Measurements from ENCODE around the gene SND1. TPM values are rescaled to one million over a fixed set of nuclear protein-coding genes. Genes with fewer than 3 reads are reported as not detected.

The SND1 gene
- total RNA-seq, 3 donors from 2014 or later, result 83.5 to 131 (median 120) TPM

DNA sequence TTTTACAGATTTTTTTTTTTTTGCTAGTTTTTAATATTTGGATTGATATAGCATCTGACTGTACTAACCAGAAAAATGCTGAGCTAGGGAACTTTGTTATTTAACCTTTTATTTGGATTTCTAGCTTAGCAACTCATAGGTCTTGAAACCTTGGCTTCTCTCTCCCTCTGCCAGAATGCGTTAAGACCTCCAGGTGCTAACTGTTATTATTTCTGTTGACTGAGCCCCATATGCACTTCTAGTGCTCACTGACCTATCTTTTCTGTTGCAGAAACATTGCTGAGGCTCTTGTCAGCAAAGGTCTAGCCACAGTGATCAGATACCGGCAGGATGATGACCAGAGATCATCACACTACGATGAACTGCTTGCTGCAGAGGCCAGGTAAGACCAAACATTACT is 235.6 kb downstream of the SND1 start:
- Histone ChIP-seq H3K9me3 (no peaks in the 10 kb centered on the region), H3K4me3 (no peak overlapping the region), H3K36me3 (no peaks in the 10 kb centered on the region), H3K27ac (no peak overlapping the region), H3K27me3 (no peaks in the 10 kb centered on the region), H3K4me1 (no peaks in the 10 kb centered on the region)
- no peak for DNase-seq (ENCODE audit: low spot score in 2 of 2)
- TF ChIP-seq, protein P1, sequence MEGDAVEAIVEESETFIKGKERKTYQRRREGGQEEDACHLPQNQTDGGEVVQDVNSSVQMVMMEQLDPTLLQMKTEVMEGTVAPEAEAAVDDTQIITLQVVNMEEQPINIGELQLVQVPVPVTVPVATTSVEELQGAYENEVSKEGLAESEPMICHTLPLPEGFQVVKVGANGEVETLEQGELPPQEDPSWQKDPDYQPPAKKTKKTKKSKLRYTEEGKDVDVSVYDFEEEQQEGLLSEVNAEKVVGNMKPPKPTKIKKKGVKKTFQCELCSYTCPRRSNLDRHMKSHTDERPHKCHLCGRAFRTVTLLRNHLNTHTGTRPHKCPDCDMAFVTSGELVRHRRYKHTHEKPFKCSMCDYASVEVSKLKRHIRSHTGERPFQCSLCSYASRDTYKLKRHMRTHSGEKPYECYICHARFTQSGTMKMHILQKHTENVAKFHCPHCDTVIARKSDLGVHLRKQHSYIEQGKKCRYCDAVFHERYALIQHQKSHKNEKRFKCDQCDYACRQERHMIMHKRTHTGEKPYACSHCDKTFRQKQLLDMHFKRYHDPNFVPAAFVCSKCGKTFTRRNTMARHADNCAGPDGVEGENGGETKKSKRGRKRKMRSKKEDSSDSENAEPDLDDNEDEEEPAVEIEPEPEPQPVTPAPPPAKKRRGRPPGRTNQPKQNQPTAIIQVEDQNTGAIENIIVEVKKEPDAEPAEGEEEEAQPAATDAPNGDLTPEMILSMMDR (IDR thresholded peaks at IDR 0.05), result no peak
- no peak for TF ChIP-seq POLR2A (IDR thresholded peaks at IDR 0.05)
- TF ChIP-seq POLR2AphosphoS5 (IDR thresholded peaks at IDR 0.05), result no peak
- intact Hi-C loops (cut with DNase I; ENCODE audit: low total_unique reads), result no loop called here

DNA sequence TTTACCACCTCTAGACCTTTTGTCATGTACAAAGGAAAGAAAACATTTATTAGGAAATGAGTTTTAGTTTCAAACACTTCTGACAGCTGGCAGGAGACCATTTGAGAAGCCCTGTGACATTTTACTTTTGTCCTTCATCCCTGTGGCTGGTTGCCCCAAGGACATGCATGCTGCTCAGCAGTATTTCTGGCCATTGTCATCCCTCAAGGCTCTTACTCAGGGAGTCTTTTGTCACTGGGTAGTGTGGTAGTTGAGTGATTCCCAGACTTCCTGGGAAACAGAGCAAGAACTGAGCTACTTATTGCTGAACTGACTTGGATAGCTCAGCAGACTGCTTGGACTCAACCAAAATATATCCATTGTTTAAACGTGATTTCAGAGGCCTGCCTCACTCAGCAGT is 236.4 kb downstream of the SND1 start:
- no peaks in the 10 kb centered on the region for H3K4me1 ChIP-seq
- no peak for DNase-seq (ENCODE audit: low spot score in 2 of 2)
- H3K4me3 ChIP-seq, result no peak overlapping the region
- no peak for TF ChIP-seq POLR2AphosphoS5 (IDR thresholded peaks at IDR 0.05)
- TF ChIP-seq, protein P1 (IDR thresholded peaks at IDR 0.05), result no peak
- TF ChIP-seq POLR2A (IDR thresholded peaks at IDR 0.05), result no peak
- no peaks in the 10 kb centered on the region for H3K36me3 ChIP-seq
- H3K9me3 ChIP-seq, result no peaks in the 10 kb centered on the region
- intact Hi-C loops (cut with DNase I; ENCODE audit: low total_unique reads), result no loop called here
- no peak overlapping the region for H3K27ac ChIP-seq
- no peaks in the 10 kb centered on the region for H3K27me3 ChIP-seq

DNA sequence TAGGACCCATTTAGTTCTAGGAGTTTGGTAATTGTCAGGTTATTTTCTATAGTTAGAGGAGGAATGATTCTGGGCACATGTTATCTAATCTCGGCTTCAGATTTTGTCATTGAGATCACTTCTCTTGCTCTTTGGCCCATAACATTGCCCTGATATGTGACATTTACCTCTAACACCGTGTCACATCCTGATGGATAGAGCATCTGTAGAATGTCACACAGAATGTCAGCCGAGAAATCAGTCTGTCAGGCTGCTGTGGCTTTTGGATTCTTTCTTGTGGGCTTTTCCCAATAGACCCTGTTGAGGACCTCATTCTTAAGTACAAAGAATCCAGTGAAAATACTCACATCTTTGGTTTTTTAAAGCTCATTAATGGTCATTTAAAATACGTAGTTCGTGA is 236.8 kb downstream of the SND1 start:
- no peaks in the 10 kb centered on the region for H3K9me3 ChIP-seq
- H3K4me3 ChIP-seq, result no peak overlapping the region
- intact Hi-C loops (cut with DNase I; ENCODE audit: low total_unique reads), result no loop called here
- DNase-seq (ENCODE audit: low spot score in 2 of 2), result no peak
- TF ChIP-seq, protein P1 (IDR thresholded peaks at IDR 0.05), result no peak
- no peak for TF ChIP-seq POLR2A (IDR thresholded peaks at IDR 0.05)
- no peak overlapping the region for H3K27ac ChIP-seq
- no peaks in the 10 kb centered on the region for H3K36me3 ChIP-seq
- no peaks in the 10 kb centered on the region for H3K4me1 ChIP-seq
- H3K27me3 ChIP-seq, result no peaks in the 10 kb centered on the region

DNA sequence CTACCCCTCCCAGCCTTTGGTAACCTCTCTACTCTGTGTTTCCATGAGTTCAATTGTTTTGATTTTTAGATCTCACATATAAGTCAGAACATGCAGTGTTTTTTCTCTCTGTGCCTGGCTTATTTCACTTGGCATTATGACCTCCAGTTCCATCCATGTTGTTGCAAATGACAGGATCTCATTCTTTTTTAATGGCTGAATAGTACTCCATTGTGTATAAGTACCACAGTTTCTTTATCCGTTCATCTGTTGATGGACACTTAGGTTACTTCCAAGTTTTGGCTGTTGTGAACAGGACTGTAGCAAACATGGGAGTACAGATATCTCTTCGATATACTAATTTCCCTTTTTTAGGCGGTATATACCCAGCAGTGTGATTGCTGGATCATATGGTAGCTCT is 237.7 kb downstream of the SND1 start:
- Histone ChIP-seq H3K9me3 (no peaks in the 10 kb centered on the region), H3K27me3 (no peaks in the 10 kb centered on the region)

DNA sequence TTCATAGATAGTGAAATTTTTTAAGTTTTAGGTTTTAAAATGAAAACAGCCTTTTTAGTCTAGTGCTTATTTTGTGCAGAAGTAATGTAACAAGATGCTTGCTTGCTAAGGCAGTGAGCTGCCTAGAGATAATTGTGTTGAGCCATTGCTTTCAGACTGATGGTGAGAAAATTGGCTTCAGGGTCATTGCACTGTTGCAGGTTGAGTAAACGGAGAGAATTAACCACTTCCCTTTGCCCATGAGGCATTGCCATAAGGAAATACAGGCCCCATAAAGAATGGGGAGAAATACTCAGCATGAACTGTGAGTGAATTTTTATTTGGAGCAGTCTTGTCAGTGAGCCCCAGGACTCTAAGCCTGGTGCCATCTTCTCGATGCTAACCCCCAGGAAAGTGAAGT is 238.7 kb downstream of the SND1 start:
- no peaks in the 10 kb centered on the region for H3K4me1 ChIP-seq
- intact Hi-C loops (cut with DNase I; ENCODE audit: low total_unique reads), result no loop called here
- no peaks in the 10 kb centered on the region for H3K9me3 ChIP-seq
- no peaks in the 10 kb centered on the region for H3K36me3 ChIP-seq
- H3K4me3 ChIP-seq, result no peak overlapping the region
- DNase-seq (ENCODE audit: low spot score in 2 of 2), result no peak
- H3K27ac ChIP-seq, result no peak overlapping the region
- TF ChIP-seq POLR2A (IDR thresholded peaks at IDR 0.05) (no peak), POLR2AphosphoS5 (IDR thresholded peaks at IDR 0.05) (no peak)
- TF ChIP-seq, protein P1 (IDR thresholded peaks at IDR 0.05), result no peak
- H3K27me3 ChIP-seq, result no peaks in the 10 kb centered on the region

More for the DNA sequence above, 237.7 kb downstream of the SND1 start:
- DNase-seq (ENCODE audit: low spot score in 2 of 2), result no peak
- TF ChIP-seq POLR2A (IDR thresholded peaks at IDR 0.05) (no peak), POLR2AphosphoS5 (IDR thresholded peaks at IDR 0.05) (no peak)
- TF ChIP-seq, protein P1 (IDR thresholded peaks at IDR 0.05), result no peak
- intact Hi-C loops (cut with DNase I; ENCODE audit: low total_unique reads), result no loop called here
- H3K4me1 ChIP-seq, result no peaks in the 10 kb centered on the region
- H3K4me3 ChIP-seq, result no peak overlapping the region
- H3K36me3 ChIP-seq, result no peaks in the 10 kb centered on the region
- no peak overlapping the region for H3K27ac ChIP-seq

Measured in breast epithelium (tissue), 4 donors.